B cell (primary cell): ENCODE results near the gene BANF2. TPM values are rescaled to one million over a fixed set of nuclear protein-coding genes. Genes with fewer than 3 reads are reported as not detected.

Source experiments
- ATAC-seq: fragments of 200-7000 bp; cut with Tn5 transposase; one replicate; pipeline ENCODE4 v1.10.0; 2021; ENCODE audit warnings: low read depth, mild to moderate bottlenecking, moderate number of reproducible peaks, moderate library complexity
- CTCF ChIA-PET: fragments of 350-600 bp; sonication (Branson Sonifier 250); formaldehyde crosslinking; loops from one replicate; lab custom pipeline; 2021; ENCODE audit warnings: antibody characterized with exemption, inconsistent platforms; lab: Charles Lee
- POLR2A ChIA-PET: fragments of 350-600 bp; sonication (Branson Sonifier 250); formaldehyde crosslinking; loops from one replicate; lab custom pipeline; 2021; ENCODE audit warnings: antibody characterized with exemption; lab: Charles Lee
- DNase-seq: peaks from one replicate; pipeline ENCODE4 v3.0.0; 2013
- H2AFZ ChIP-seq: 2 replicates; pipeline ENCODE4 v1.6.1; 2012; ENCODE audit warnings: mild to moderate bottlenecking, low read depth, low read length; ENCODE audit not compliant: insufficient read depth, poor library complexity, severe bottlenecking
- H3K27ac ChIP-seq, 2 donors: 1 replicate in 1 of 2; 2 replicates in 1 of 2; pipeline ENCODE4 v1.5.1; 2012 to 2013; ENCODE audit warnings: low read length in 2 of 2, mild to moderate bottlenecking in 2 of 2, moderate library complexity in 1 of 2
- H3K27me3 ChIP-seq, 4 experiments: fragments of 200-600 bp in 1 of 4; sonication (generic) in 1 of 4; replicated peaks in 1 of 4; 1 replicate in 2 of 4; 2 replicates in 2 of 4; pipeline versions ENCODE4 v1.6.1 to v1.7.0; 2013 to 2016; ENCODE audit warnings: low read length in 3 of 4, mild to moderate bottlenecking in 2 of 4, mixed read lengths in 1 of 4, moderate library complexity in 1 of 4; ENCODE audit not compliant: insufficient read depth in 4 of 4, control insufficient read depth in 3 of 4; ENCODE audit errors: control extremely low read depth in 1 of 4
- H3K36me3 ChIP-seq, 2 experiments: replicated peaks in 1 of 2; 1 replicate in 1 of 2; 2 replicates in 1 of 2; pipeline versions ENCODE4 v1.6.1 to v1.7.1; 2013; ENCODE audit warnings: low read length in 1 of 2; ENCODE audit not compliant: insufficient read depth in 2 of 2, control insufficient read depth in 1 of 2; ENCODE audit errors: control extremely low read depth in 1 of 2, extremely low read depth in 1 of 2
- H3K4me1 ChIP-seq, 2 donors: fragments of 200-600 bp in 1 of 2; sonication (generic) in 1 of 2; 1 replicate in 1 of 2; 2 replicates in 1 of 2; pipeline versions ENCODE4 v1.5.1 to v1.6.1; 2013 to 2017; ENCODE audit warnings: low read length in 2 of 2; ENCODE audit not compliant: control insufficient read depth in 2 of 2, insufficient read depth in 2 of 2
- H3K4me2 ChIP-seq: replicated peaks from 2 replicates; pipeline ENCODE3; 2012; ENCODE audit warnings: mild to moderate bottlenecking, low read depth, low read length; ENCODE audit not compliant: poor library complexity, severe bottlenecking
- H3K4me3 ChIP-seq, 5 experiments: fragments of 200-600 bp in 1 of 5; sonication (generic) in 1 of 5; 1 replicate in 3 of 5; 2 replicates in 2 of 5; pipeline versions ENCODE4 v1.5.1 to v1.7.0; 2011 to 2016; ENCODE audit warnings: low read length in 4 of 5, mild to moderate bottlenecking in 4 of 5, low read depth in 2 of 5, control low read depth in 1 of 5, moderate library complexity in 1 of 5; ENCODE audit not compliant: insufficient read depth in 1 of 5; ENCODE audit errors: control extremely low read depth in 1 of 5, extremely low read depth in 1 of 5
- H3K79me2 ChIP-seq: fragments of 200-600 bp; sonication (generic); one replicate; pipeline ENCODE4 v1.6.0; 2016; ENCODE audit warnings: low read length; ENCODE audit not compliant: control insufficient read depth, insufficient read depth
- H3K9ac ChIP-seq: fragments of 200-600 bp; sonication (generic); 2 replicates; pipeline ENCODE4 v1.6.1; 2017; ENCODE audit warnings: mild to moderate bottlenecking, low read length, moderate library complexity
- H3K9me3 ChIP-seq, 3 donors: one replicate each; pipeline versions ENCODE4 v1.6.1 to v1.7.1; 2013; ENCODE audit warnings: low read length in 2 of 3; ENCODE audit not compliant: control insufficient read depth in 2 of 3, insufficient read depth in 1 of 3; ENCODE audit errors: control extremely low read depth in 1 of 3
- H4K20me1 ChIP-seq: 2 replicates; pipeline ENCODE4 v1.6.0; 2012; ENCODE audit warnings: mild to moderate bottlenecking, low read length; ENCODE audit not compliant: insufficient read depth, control insufficient read depth, poor library complexity, severe bottlenecking
- H3K27ac Mint-ChIP-seq: one replicate; pipeline ENCODE4 v1.8.0; 2021; ENCODE audit warnings: mixed read lengths
- H3K27me3 Mint-ChIP-seq: one replicate; pipeline ENCODE4 v1.8.0; 2021; ENCODE audit warnings: mixed read lengths
- H3K4me1 Mint-ChIP-seq: one replicate; pipeline ENCODE4 v1.8.0; 2021; ENCODE audit warnings: mixed read lengths
- H3K4me3 Mint-ChIP-seq: one replicate; pipeline ENCODE4 v1.8.0; 2021; ENCODE audit warnings: mixed read lengths
- H3K9me3 Mint-ChIP-seq: one replicate; pipeline ENCODE4 v1.8.0; 2022; ENCODE audit warnings: mixed read lengths; ENCODE audit not compliant: insufficient read depth
- CTCF ChIP-seq: fragments of 200-600 bp; IDR thresholded peaks from one replicate; pipeline ENCODE4 v1.8.0; 2022; ENCODE audit warnings: antibody characterized with exemption, mild to moderate bottlenecking
- EZH2 ChIP-seq: IDR thresholded peaks from 2 replicates; pipeline ENCODE4 v1.6.1; 2012; ENCODE audit warnings: borderline replicate concordance, low read depth, mild to moderate bottlenecking, moderate library complexity, low read length; ENCODE audit not compliant: insufficient read depth, poor library complexity, severe bottlenecking
- WGBS: methylation state at CpG from one replicate; pipeline ENCODE4 v1.1.5; 2013; ENCODE audit warnings: missing lambda C conversion rate; ENCODE audit not compliant: insufficient coverage; 5-methylcytosine and 5-hydroxymethylcytosine counted together
- intact Hi-C: fragments of 100-400 bp; cut with micrococcal nuclease; formaldehyde crosslinking; loops from one replicate; pipeline ENCODE4 v1.10.0; 2022
- polyA plus RNA-seq: library from polyadenylated mRNA; depleted of rRNA; stranded (reverse); fragments of >200 nt; gene quantifications from 2 replicates; pipeline ENCODE4 v1.2.3, GENCODE V29; 2012
- total RNA-seq, 2 donors: library from RNA; stranded (reverse); fragments of 120-200 nt in 1 of 2; gene quantifications; 1 replicate in 1 of 2; 2 replicates in 1 of 2; pipeline versions ENCODE4 v1.2.3 to v1.2.4, GENCODE V29; 2013 to 2022

Gene BANF2
- total and polyA plus RNA-seq, 2 donors (not counting 1 experiment from before 2014, with no cell fraction given): not detected

GRCh38 chr20:17663040-17663399 lies 36.7 kb upstream of the BANF2 start:
- intact Hi-C loops: no loop called here
- Histone ChIP-seq H2AFZ (no peak overlapping the region), H3K9me3 (peaks cover 0 to 10% (median 0%) of the 10 kb centered on the region in 3 donors), H3K9ac (no peak overlapping the region), H3K27me3 (no peaks in the 10 kb centered on the region), H3K4me2 (no peak overlapping the region), H3K27ac (no peak overlapping the region), H4K20me1 (no peaks in the 10 kb centered on the region), H3K79me2 (peaks cover 27% of the 10 kb centered on the region), H3K4me3 (no peak overlapping the region), H3K4me1 (peaks cover 10 to 13% of the 10 kb centered on the region in 2 donors), H3K36me3 (peaks cover 0 to 10% of the 10 kb centered on the region in 2 experiments)
- Mint-ChIP-seq H3K4me3 (no peak overlapping the region), H3K27ac (no peak overlapping the region), H3K4me1 (peaks cover 24% of the 10 kb centered on the region), H3K27me3 (no peaks in the 10 kb centered on the region), H3K9me3 (no peaks in the 10 kb centered on the region)
- 98% methylated on average over 13 of the region's 13 CpGs for WGBS
- ATAC-seq (no peak), DNase-seq (no peak)
- CTCF ChIA-PET: no interaction called here
- TF ChIP-seq EZH2 (no peak), CTCF (no peak)
- POLR2A ChIA-PET: no interaction called here

GRCh38 chr20:17663486-17663885 lies 36.3 kb upstream of the BANF2 start:
- H3K79me2 ChIP-seq: peaks cover 27% of the 10 kb centered on the region
- intact Hi-C loops: no loop called here

More at GRCh38 chr20:17663486-17663885, 36.3 kb upstream of the BANF2 start:
- TF ChIP-seq CTCF: no peak
- no peak for TF ChIP-seq EZH2
- H3K4me2 ChIP-seq: no peak overlapping the region
- H3K4me1 ChIP-seq: peaks cover 10 to 13% of the 10 kb centered on the region in 2 donors
- H3K27ac ChIP-seq: no peak overlapping the region
- no peak for ATAC-seq
- Mint-ChIP-seq H3K4me3 (no peak overlapping the region), H3K4me1 (peaks cover 24% of the 10 kb centered on the region), H3K27me3 (no peaks in the 10 kb centered on the region), H3K9me3 (no peaks in the 10 kb centered on the region), H3K27ac (no peak overlapping the region)
- DNase-seq: no peak
- H3K27me3 ChIP-seq: no peaks in the 10 kb centered on the region
- POLR2A ChIA-PET: no interaction called here
- CTCF ChIA-PET: no interaction called here
- H3K9ac ChIP-seq: no peak overlapping the region
- peaks cover 0 to 5% (median 0%) of the 10 kb centered on the region in 3 donors for H3K9me3 ChIP-seq
- no peak overlapping the region for H3K4me3 ChIP-seq
- peaks cover 0 to 6% of the 10 kb centered on the region in 2 experiments for H3K36me3 ChIP-seq
- H2AFZ ChIP-seq: no peak overlapping the region
- 87% methylated on average over 4 of the region's 5 CpGs for WGBS
- H4K20me1 ChIP-seq: no peaks in the 10 kb centered on the region
